Measurements from ENCODE around the gene GAD2.

GAD2 gene

DNA sequence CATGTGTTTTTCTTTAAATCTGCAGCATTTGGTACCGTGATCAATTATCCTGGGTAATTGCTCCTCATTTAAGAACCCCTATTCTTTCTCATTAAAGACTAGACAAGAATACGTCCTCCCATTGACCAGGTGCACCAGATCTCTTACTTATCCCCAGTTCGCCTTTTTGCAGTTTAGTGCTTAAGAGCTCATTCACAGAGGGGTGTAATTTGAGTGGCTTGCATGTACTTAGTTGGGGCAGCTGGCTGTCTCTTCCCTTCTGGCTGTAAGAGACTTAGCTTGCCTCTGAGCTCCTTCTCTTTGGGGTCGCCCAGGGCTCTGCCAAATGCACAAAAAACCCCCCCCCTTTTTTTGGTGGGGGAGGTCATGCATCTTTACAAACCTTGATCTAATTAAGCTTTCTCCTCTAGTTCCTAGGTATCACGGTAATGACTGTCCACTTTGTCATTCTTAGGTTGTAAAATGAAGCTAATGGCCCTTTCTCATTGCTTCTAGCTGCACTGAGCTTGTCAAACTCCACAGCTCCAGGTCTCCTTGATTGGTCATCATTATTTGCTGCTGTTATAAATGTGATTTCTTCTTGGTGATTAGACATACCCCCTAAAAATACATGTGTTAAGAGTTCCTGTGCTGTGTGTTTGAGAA is 26.3 kb downstream of the GAD2 start:
- Mint-ChIP-seq H3K9me3 (no peaks in the 10 kb centered on the region), H3K4me1 (ENCODE audit: low read depth) (no peaks in the 10 kb centered on the region), H3K4me3 (no peak overlapping the region), H3K27ac (no peak overlapping the region), H3K36me3 (ENCODE audit: low read depth) (no peaks in the 10 kb centered on the region), H3K27me3 (ENCODE audit: low read depth) (peaks cover 11% of the 10 kb centered on the region)
- DNase-seq (ENCODE audit: low spot score): no peak

- no peak for DNase-seq (ENCODE audit: low spot score)
- H3K27me3 Mint-ChIP-seq (ENCODE audit: low read depth): peaks cover 8% of the 10 kb centered on the region
These were observed 26.8 kb downstream of the GAD2 start for GRCh38 chr10:26243351-26243720.

GRCh38 chr10:26249681-26250080 is 33.1 kb downstream of the GAD2 start:
- H3K9me3 Mint-ChIP-seq: no peaks in the 10 kb centered on the region
- no peak overlapping the region for H3K27ac Mint-ChIP-seq
- no peaks in the 10 kb centered on the region for H3K4me1 Mint-ChIP-seq (ENCODE audit: low read depth)
- no peaks in the 10 kb centered on the region for H3K36me3 Mint-ChIP-seq (ENCODE audit: low read depth)
- H3K4me3 Mint-ChIP-seq: no peak overlapping the region
- H3K27me3 Mint-ChIP-seq (ENCODE audit: low read depth): no peaks in the 10 kb centered on the region
- DNase-seq (ENCODE audit: low spot score): no peak

More at GRCh38 chr10:26243351-26243720, 26.8 kb downstream of the GAD2 start:
- H3K4me3 Mint-ChIP-seq: no peak overlapping the region
- no peak overlapping the region for H3K27ac Mint-ChIP-seq
- H3K9me3 Mint-ChIP-seq: no peaks in the 10 kb centered on the region
- H3K4me1 Mint-ChIP-seq (ENCODE audit: low read depth): no peaks in the 10 kb centered on the region
- H3K36me3 Mint-ChIP-seq (ENCODE audit: low read depth): no peaks in the 10 kb centered on the region

GRCh38 chr10:26251925-26252324 is 35.4 kb downstream of the GAD2 start:
- Mint-ChIP-seq H3K4me3 (no peak overlapping the region), H3K27me3 (ENCODE audit: low read depth) (no peaks in the 10 kb centered on the region), H3K4me1 (ENCODE audit: low read depth) (no peaks in the 10 kb centered on the region), H3K27ac (no peak overlapping the region), H3K36me3 (ENCODE audit: low read depth) (no peaks in the 10 kb centered on the region), H3K9me3 (no peaks in the 10 kb centered on the region)
- DNase-seq (ENCODE audit: low spot score): no peak

DNA sequence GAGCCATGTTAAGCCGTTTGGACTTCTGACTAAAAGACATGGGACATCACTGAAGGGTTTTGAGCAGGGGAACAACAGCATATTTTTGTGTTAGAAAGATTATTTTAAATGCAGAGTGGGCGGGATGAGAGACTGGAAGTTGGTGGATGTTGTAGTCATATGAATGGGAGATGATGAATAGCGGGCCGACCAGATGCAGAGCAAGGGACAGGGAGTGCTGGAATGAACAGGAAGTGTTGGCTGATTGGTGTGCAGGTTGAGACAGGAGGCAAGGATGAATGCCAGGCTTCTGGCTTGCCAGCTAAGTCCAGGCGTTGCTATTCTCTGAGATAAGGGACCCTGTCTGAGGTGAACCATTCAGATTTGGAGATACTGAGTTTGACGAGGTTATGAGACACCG is 38.0 kb downstream of the GAD2 start:
- no peak for DNase-seq (ENCODE audit: low spot score)
- Mint-ChIP-seq H3K27ac (no peak overlapping the region), H3K4me1 (ENCODE audit: low read depth) (no peaks in the 10 kb centered on the region), H3K36me3 (ENCODE audit: low read depth) (no peaks in the 10 kb centered on the region), H3K27me3 (ENCODE audit: low read depth) (no peaks in the 10 kb centered on the region), H3K4me3 (no peak overlapping the region), H3K9me3 (no peaks in the 10 kb centered on the region)

GRCh38 chr10:26259341-26259740 is 42.8 kb downstream of the GAD2 start:
- H3K4me3 Mint-ChIP-seq: no peak overlapping the region
- no peaks in the 10 kb centered on the region for H3K4me1 Mint-ChIP-seq (ENCODE audit: low read depth)
- DNase-seq (ENCODE audit: low spot score): no peak
- H3K27ac Mint-ChIP-seq: no peak overlapping the region
- no peaks in the 10 kb centered on the region for H3K9me3 Mint-ChIP-seq
- H3K27me3 Mint-ChIP-seq (ENCODE audit: low read depth): peaks cover 4% of the 10 kb centered on the region
- no peaks in the 10 kb centered on the region for H3K36me3 Mint-ChIP-seq (ENCODE audit: low read depth)

DNA sequence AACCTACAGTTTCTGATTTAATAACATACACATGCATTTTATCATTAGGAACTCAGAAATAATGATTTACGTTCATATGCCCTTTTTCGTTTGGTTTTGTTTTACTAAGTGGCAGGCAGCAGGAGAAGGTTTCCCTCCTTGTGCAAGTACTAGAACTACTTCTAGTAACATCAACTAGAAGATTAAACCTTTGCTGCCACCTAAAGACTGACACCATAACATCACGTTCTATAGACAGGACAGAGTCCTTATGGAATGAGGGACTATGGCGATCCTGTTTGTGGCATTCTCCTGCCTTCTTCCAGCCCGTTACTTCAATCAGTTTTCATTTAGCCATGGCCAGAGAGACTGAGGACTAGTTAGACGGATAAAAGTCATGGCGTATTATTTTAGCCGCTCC is 53.2 kb downstream of the GAD2 start:
- H3K4me3 Mint-ChIP-seq: no peak overlapping the region
- peaks cover 5% of the 10 kb centered on the region for H3K27me3 Mint-ChIP-seq (ENCODE audit: low read depth)
- no peak for DNase-seq (ENCODE audit: low spot score)
- H3K9me3 Mint-ChIP-seq: no peaks in the 10 kb centered on the region
- H3K36me3 Mint-ChIP-seq (ENCODE audit: low read depth): no peaks in the 10 kb centered on the region
- no peak overlapping the region for H3K27ac Mint-ChIP-seq
- H3K4me1 Mint-ChIP-seq (ENCODE audit: low read depth): no peaks in the 10 kb centered on the region

DNA sequence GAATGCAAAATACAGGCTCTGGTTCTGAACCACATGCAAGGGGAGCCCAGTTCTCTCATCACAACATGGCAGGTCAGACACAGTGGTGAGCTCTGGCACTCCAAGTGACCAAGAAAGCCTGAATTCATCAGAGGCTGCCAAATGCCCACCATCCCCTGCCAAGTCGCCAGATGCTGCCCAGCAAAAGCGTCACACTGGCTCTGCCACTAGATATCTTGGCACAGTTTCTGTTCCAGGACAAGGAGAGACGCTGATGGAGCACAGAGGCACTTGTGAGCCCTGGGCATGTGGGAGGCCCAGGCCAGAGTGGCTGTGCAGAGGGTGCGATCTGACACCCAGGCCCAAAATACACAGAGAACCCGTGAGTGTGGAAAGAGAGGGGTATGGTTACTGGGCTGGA is 57.8 kb downstream of the GAD2 start:
- no peak for DNase-seq (ENCODE audit: low spot score)
- Mint-ChIP-seq H3K36me3 (ENCODE audit: low read depth) (no peaks in the 10 kb centered on the region), H3K4me1 (ENCODE audit: low read depth) (no peaks in the 10 kb centered on the region), H3K9me3 (no peaks in the 10 kb centered on the region), H3K4me3 (no peak overlapping the region), H3K27ac (no peak overlapping the region), H3K27me3 (ENCODE audit: low read depth) (peaks cover 7% of the 10 kb centered on the region)

DNA sequence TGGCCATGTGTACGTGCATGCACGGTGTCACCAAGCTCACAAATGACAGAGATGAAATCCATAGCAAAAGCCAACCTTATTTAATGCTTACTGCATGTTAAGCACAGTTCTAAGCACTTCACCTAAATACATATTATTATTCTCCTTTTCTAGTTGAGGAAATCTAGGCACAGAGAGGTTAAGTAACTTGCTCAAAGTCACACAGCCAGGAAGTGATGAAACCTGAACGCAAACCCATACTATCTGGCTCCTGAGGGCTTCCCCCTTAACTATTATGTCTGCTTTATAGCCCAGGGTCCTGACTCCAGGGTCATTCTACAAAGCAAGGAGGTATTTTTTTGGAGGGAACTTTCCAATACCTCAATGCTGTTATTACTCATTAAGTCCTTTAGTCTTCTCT is 61.7 kb downstream of the GAD2 start:
- Mint-ChIP-seq H3K4me3 (no peak overlapping the region), H3K4me1 (ENCODE audit: low read depth) (no peaks in the 10 kb centered on the region)

GRCh38 chr10:26290236-26290635 is 73.7 kb downstream of the GAD2 start:
- no peak for DNase-seq (ENCODE audit: low spot score)
- Mint-ChIP-seq H3K9me3 (no peaks in the 10 kb centered on the region), H3K36me3 (ENCODE audit: low read depth) (no peaks in the 10 kb centered on the region), H3K27ac (no peak overlapping the region), H3K27me3 (ENCODE audit: low read depth) (peaks cover 13% of the 10 kb centered on the region), H3K4me1 (ENCODE audit: low read depth) (no peaks in the 10 kb centered on the region), H3K4me3 (no peak overlapping the region)

More for the DNA sequence above, 61.7 kb downstream of the GAD2 start:
- peaks cover 4% of the 10 kb centered on the region for H3K27me3 Mint-ChIP-seq (ENCODE audit: low read depth)
- H3K27ac Mint-ChIP-seq: no peak overlapping the region
- no peaks in the 10 kb centered on the region for H3K36me3 Mint-ChIP-seq (ENCODE audit: low read depth)
- no peaks in the 10 kb centered on the region for H3K9me3 Mint-ChIP-seq
- no peak for DNase-seq (ENCODE audit: low spot score)

DNA sequence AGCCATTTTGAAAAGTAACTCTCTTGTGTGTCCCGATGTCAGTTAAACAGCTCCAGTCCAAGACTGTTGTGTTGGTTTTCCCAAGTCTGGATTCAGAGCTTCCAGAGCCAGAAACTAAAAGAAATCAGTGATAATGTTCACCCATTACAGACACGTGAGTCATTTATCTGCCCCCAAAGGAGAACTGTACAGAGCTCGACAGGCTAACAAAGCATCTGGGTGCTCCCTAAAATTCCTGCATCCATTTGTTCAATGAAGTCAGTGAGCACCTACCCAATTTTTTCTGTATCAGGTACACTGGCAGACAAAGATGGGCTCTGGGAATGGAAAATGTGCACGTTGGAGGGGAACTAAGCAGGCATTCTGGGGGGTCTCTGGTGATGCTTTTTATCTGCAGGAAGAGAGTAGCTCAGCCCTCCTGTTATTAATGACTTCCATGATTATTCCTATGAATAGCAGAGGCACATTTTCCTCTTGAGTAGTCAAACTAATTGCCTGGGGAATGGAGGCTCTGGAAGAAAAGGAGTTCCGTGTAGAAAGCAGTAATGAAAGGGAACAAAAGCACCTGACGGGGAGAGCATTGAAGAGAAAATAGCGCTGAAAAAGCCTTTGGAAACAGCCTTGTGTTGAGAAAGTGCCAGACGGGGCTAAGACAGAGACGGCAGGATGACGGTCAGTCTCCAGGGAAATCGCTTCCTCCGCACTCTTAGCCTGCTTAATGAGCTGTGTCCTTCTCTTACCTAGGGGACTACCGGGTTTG is 75.3 kb downstream of the GAD2 start:
- Mint-ChIP-seq H3K27ac (no peak overlapping the region), H3K4me3 (no peak overlapping the region), H3K27me3 (ENCODE audit: low read depth) (peaks cover 15% of the 10 kb centered on the region), H3K36me3 (ENCODE audit: low read depth) (no peaks in the 10 kb centered on the region), H3K9me3 (no peaks in the 10 kb centered on the region), H3K4me1 (ENCODE audit: low read depth) (no peaks in the 10 kb centered on the region)
- DNase-seq (ENCODE audit: low spot score): no peak

- Mint-ChIP-seq H3K36me3 (ENCODE audit: low read depth) (no peaks in the 10 kb centered on the region), H3K27me3 (ENCODE audit: low read depth) (peaks cover 2% of the 10 kb centered on the region), H3K27ac (no peak overlapping the region), H3K4me3 (no peak overlapping the region), H3K9me3 (no peaks in the 10 kb centered on the region), H3K4me1 (ENCODE audit: low read depth) (no peaks in the 10 kb centered on the region)
- no peak for DNase-seq (ENCODE audit: low spot score)
These were observed 79.8 kb downstream of the GAD2 start for GRCh38 chr10:26296360-26296759.

- DNase-seq (ENCODE audit: low spot score): no peak
- Mint-ChIP-seq H3K27ac (no peak overlapping the region), H3K4me1 (ENCODE audit: low read depth) (no peaks in the 10 kb centered on the region), H3K4me3 (no peak overlapping the region), H3K9me3 (no peaks in the 10 kb centered on the region), H3K27me3 (ENCODE audit: low read depth) (peaks cover 4% of the 10 kb centered on the region), H3K36me3 (ENCODE audit: low read depth) (no peaks in the 10 kb centered on the region)
These were observed 83.4 kb downstream of the GAD2 start for GRCh38 chr10:26300001-26300400.

DNA sequence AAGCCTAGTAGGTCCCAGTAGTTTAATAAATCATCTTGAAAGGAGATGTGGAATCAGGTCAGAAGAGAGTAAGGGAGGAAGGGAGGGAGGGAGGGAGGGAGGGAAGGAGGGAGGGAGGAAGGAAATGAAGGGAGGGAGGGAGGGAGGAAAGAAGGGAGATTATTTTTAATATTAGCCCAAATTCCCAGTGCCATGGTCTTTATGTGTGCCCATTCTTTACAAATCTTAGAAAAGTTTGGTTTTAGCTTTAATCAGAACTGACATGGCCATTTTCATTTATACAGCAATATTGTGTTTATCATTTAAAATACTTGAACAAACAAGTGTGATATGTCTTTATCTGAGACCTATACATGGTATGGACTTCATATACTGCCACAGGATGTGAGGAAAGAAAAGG is 86.8 kb downstream of the GAD2 start:
- DNase-seq (ENCODE audit: low spot score): no peak
- H3K4me3 Mint-ChIP-seq: no peak overlapping the region
- H3K36me3 Mint-ChIP-seq (ENCODE audit: low read depth): no peaks in the 10 kb centered on the region
- H3K9me3 Mint-ChIP-seq: no peaks in the 10 kb centered on the region
- H3K27ac Mint-ChIP-seq: no peak overlapping the region
- peaks cover 2% of the 10 kb centered on the region for H3K27me3 Mint-ChIP-seq (ENCODE audit: low read depth)
- no peaks in the 10 kb centered on the region for H3K4me1 Mint-ChIP-seq (ENCODE audit: low read depth)

DNA sequence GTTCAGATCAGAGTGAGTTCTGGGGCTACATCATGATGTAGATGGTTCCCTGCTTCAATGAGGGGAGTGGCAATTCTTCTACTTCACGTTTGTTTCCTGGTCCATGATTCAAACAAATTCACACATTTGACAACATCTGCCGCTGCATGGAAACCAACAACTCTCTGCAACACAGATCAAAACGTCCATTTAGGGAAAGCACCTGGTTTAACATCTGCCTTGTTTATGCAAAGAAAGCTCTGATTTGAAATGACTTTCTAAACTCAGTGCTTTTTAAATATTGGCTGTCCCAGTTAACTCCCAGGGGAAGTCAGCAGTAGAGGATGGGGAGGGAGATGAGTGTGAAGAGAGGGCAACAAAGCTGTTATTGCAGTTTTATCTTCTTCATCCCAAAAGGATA is 93.8 kb downstream of the GAD2 start:
- no peak for DNase-seq (ENCODE audit: low spot score)
- no peaks in the 10 kb centered on the region for H3K4me1 Mint-ChIP-seq (ENCODE audit: low read depth)
- no peak overlapping the region for H3K4me3 Mint-ChIP-seq
- H3K36me3 Mint-ChIP-seq (ENCODE audit: low read depth): no peaks in the 10 kb centered on the region
- no peak overlapping the region for H3K27ac Mint-ChIP-seq
- peaks cover 14% of the 10 kb centered on the region for H3K27me3 Mint-ChIP-seq (ENCODE audit: low read depth)
- no peaks in the 10 kb centered on the region for H3K9me3 Mint-ChIP-seq

All from T-helper 2 cell treated with Interferon-gamma antibody and Interleukin-4, amounts not matched to agents 5 μg/mL and 100 μg/mL, for 36 hours (primary cell).